GM18505 (cell line): ENCODE data around the gene DAB2IP.

Experiments used
- ATAC-seq: cut with Tn5 transposase; IDR thresholded peaks from one replicate; pipeline ENCODE4 v1.9.1; 2021; ENCODE audit not compliant: unreplicated experiment
- POLR2A ChIP-seq: IDR thresholded peaks from 4 replicates; pipeline ENCODE4 v1.6.1; 2011; ENCODE audit warnings: borderline replicate concordance; ENCODE audit not compliant: insufficient read depth, insufficient read length; ENCODE audit errors: extremely low read depth

The DAB2IP gene

DNA sequence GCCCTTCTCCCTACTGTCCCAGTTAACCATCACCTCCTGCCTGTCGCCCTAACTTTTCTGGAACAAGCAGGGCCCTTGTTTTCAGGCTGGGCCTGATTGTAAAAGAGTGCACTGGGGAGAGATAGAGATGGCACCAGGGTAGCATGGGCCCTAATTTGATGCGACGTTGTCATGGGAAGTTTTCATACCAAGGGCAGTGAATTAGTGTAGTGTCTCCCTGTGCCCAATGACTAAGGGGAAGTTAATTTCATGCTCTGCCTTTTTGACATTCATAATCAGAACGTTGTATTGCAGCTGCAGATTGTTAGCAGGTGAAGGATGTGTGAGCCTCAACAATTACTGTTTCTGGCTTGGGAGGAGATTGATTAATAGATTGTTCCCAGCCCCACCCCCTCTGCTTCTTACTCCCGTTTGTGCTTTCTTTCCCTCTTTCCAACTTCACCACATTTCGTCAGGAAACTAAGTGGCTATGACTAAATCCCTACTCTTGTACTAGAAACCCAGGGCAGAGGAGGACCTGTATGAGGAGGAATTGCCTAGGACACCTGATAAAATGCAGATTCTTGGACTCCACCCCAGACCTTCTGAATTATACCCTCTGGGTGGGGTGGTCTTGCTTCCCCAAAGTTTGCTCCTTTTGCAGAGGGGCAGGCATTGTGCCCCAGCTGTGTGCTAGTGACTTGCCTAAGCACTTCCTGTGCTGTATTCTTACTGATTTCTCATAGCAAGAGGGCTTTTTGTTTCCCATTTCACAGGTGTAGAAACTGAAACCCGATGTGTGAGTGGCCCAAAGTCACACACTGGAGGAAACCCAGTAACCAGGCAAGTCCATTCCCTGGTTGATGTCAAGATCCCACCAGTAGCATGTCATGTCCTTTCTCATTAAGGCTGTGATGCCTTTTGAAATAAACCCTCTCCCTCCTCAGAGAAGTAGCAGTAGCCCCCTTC, 56.3 kb downstream of the DAB2IP start:
- no peak for TF ChIP-seq POLR2A
- ATAC-seq = peak; percentile 87

DNA sequence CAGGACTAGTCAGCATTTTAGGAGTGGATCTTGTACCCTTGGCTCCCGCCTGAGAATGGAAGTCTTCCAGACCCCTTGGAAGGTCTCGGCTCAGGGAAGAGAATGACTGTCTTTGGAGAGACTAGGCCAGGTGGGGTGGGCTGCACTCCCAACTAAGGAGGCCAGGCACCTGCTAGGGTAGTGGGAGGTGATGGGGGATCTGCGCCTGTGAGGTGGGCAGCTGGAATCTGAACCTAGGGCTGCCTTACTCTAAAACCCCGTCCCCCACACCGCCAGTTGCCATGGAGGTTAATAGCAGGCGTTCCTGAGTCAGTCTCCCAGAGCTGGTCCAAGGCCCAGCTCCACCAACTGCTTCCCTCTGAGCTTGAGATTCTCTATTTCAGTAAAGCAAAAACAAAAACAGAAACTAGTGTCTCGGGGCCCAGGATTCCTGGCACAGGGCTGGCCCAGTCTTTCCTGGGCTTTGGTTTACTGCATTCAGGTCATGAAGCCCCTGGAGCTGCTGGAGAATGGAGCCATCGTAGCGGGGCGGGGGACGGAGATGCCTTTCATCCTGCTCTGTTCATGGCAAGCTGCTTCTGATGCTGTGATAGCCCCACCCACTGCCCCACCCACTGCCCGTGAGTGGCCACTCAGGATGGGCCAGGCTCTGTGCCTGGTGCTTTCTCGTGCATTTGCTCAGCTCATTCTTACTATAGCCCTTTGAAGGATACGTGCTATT, 57.5 kb downstream of the DAB2IP start:
- no peak for TF ChIP-seq POLR2A
- no peak for ATAC-seq

DNA sequence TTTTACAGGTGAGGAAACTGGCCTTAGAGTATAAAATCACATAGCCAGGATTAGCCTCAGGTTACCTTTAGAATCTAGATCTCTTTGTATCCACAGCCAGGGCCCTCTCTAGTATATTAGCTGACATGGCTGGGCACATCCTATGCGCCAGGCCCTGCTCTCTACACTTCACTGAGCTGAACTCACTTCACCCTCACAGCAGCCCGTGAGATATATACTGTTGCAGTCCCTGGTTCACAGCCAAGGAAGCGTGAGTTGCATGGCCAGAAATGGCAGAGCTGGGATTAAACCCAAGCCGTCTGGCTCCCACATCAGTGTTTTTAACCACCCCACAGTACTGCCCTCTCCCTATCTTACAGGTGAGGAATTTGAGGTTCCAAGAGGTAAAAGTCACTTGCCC, 58.4 kb downstream of the DAB2IP start:
- no peak for ATAC-seq
- no peak for TF ChIP-seq POLR2A

DNA sequence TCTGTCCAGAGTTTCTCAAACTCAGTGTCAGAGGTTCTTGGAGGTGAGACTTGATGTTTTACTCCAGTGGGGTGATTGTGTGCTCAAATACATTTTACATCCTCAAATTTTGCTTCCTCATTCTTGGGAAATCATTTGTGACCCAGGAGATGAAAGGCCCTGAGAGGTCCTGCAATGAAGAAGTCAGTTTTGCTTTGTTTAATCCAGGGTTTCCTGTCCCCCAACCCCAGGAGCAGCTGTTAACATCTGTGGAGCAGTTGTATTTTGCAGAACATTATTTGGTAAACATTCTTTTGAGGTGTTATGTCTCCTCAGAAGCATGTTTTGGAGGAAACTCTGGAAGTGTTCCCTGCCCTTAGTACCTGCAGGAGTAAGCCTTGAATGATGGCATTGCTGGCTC, 59.8 kb downstream of the DAB2IP start:
- no peak for TF ChIP-seq POLR2A
- ATAC-seq = no peak

DNA sequence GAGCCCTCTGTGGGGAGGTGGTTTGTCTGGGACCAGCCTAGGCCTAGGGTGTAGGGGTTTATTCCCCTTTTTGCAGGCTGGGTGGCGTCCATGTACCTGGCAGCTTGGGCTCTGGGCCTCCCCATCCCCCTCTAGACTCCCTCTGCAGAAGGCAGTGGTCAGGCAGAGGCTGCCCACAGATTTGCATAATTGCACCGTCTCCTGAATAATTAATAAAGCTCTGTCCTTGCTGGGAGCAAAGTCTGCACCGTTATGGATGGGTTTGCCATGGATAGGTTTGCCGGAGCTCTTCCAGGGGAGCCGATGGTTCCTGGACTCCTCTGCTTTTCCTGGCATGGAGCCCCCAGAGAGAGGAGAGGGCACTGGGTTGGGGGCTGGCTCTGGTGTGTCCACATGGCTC, 60.4 kb downstream of the DAB2IP start:
- no peak for ATAC-seq
- TF ChIP-seq POLR2A = no peak

DNA sequence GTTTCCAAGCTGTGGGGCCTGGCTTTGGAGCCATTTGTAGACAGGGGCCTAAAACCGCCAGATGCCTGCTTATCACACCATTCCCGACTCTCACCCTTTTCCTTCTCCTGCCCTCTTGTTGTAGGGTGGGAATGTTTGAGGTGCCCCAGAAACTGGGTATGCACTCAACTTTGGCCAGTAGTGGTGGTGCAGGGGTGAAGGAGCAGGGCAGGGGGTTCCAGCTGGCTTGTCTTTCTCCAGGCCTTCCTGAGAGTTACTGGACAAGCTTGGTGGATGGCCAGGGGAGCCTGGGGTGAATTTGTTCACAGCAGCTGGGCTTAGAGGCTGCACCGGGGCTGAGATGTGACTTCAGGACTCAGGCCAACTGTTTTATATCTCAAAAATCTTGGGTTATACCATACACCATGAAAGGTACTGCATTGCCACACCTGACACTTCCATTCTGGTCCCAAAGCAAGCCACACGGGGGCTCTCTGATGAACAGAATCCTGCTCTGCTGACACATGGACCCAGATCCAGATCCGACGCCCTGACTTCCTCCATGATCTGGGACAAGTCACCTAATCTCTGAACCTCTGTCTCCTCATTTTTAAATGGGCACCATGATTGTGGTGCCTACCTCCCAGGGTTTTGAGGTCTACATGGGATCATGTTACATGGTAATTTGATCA, 62.1 kb downstream of the DAB2IP start:
- no peak for ATAC-seq
- no peak for TF ChIP-seq POLR2A

DNA sequence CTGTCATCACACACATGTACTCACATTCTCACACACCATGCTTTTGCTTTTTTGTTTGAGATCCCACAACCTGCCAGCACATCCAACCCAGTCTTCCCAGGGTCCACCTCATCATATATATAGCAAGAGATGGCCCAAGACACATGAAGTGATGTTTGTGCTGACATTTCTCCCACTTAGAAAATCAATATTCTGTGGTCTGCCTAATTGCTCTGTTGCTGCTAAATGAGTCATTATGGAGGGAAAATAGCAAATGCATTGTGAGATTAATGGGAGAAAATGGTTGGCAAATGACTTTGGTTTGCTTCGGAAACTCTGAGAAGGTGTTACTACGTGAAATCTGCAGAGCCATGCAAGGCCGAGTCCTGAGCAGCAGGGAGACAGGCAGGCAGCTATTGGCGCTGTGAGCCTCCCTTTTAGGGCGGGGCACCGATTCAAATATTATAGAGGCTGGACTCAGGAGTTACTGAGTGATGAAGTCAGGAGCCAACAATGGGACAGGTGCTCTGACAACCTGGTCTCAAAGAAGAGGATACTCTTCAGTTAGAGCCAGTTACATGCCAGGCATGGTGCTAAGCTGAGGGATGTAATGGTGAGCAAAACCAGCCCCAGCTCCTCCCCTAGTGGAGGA, 62.8 kb downstream of the DAB2IP start:
- ATAC-seq = no peak
- no peak for TF ChIP-seq POLR2A

DNA sequence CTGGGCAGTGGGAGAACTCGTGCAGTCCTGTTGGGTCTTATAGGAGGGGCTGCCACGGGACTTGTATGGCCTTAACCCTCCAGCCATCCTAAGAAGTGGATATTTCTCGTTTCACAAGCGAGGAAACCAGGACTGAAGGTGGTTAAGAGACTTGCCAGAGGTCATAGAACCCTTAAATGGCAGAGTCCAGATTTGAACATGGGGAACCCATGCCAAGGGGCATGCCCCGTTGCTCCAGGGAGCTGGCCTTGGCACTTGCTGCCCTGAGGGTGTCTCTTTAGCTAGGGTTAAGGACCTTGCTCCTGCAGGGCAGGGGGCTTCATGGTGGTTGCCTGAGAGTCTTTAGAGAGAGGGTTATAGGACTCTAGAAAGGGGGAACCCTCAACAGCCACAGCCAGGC, 63.4 kb downstream of the DAB2IP start:
- no peak for ATAC-seq

DNA sequence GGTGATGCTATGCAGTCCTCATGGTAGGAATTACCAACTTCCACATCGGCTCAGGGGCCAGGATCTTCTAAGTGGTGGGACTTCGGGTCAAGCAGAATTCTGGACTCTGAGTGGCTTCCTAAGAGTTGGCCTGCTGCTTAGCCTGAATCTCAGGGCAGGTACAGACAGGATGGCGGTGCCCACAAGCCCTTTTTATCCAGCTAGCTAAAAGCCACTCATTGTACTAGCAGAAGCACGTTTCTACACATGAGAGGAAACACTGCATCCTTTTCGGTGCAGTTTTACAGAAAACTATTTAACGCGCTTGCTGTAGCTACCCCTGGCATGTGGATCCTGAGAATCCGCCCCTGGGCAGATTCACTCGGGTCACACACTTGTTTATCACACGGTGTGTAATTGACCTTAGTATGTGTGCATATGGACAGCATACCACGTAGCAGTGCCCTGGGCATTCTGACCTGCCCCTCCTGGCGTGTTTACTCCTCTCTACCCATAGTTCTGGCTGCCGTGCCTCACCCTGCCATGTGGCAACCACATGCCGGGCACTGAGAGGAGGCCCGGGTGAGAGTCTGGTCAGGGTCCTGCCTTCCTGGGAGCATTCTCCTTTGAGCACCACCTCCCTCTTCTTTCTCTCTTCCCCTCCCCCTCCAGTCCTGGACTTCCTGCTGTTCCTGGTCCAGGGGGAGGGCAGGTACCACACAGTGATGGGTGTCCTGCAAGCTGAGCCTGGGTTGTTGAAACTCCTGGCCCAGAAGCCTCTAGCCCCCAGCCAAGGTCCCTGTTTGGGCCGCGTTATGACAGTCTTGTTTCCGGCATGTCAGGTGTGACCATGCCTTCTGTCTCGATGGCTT, 65.9 kb downstream of the DAB2IP start:
- no peak for ATAC-seq
- TF ChIP-seq POLR2A = no peak

More for the DNA sequence above, 63.4 kb downstream of the DAB2IP start:
- no peak for TF ChIP-seq POLR2A

DNA sequence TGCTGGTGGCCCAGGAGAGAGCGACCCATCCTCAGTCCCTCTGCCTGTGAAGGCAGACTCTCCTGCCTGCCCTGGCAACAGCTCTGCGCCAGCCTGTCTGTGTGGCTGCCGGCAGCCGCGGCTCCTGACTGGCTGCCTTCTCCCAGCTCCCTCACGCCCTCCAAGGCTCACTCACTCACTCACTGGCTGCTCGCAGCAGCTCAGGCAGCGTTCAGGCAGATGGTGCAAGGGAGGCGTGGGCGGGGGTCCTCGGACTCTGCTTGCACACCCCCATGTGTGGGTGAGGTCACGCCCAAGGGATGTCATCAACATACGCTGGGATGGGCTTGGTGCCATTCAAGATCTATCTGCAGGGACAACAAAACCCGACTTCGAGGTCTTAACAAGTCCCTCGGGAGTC, 66.7 kb downstream of the DAB2IP start:
- no peak for TF ChIP-seq POLR2A
- ATAC-seq = no peak

DNA sequence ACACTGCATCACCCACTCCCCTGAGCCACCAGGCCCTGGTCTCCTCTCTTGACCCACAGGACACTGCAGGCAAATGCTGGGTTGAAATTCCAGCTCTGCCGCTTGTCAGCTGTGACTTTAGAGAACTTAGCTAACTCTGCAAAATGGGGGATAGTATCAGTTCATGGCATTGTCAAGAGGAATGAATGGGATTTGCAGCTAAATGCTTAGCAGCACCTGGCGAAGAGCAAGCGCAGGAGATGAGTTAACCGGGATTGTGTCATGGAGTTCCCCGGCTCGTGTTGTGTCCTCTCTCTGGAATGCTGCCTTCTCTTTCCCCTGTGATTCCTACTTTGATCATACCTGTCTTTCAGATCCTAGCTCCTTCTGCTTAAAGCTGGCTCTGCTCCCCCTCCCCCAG, 67.1 kb downstream of the DAB2IP start:
- no peak for TF ChIP-seq POLR2A
- no peak for ATAC-seq
